Endothelial cell (in vitro differentiated cells): ENCODE results near the gene TSPAN9. TPM values are rescaled to one million over a fixed set of nuclear protein-coding genes. Genes with fewer than 3 reads are reported as not detected.

Source experiments
- DNase-seq: peaks from one replicate; pipeline ENCODE4 v3.0.0; 2021; ENCODE audit warnings: low spot score
- H3K27ac Mint-ChIP-seq: one replicate; pipeline ENCODE4 v1.8.0; 2021; ENCODE audit warnings: mixed read lengths, inconsistent platforms; ENCODE audit not compliant: unreplicated experiment
- H3K27me3 Mint-ChIP-seq: one replicate; pipeline ENCODE4 v1.8.0; 2021; ENCODE audit warnings: mild to moderate bottlenecking, moderate library complexity, mixed read lengths, inconsistent platforms; ENCODE audit not compliant: unreplicated experiment
- H3K36me3 Mint-ChIP-seq: one replicate; pipeline ENCODE4 v1.8.0; 2021; ENCODE audit warnings: mild to moderate bottlenecking, low read depth, mixed read lengths, inconsistent platforms; ENCODE audit not compliant: unreplicated experiment
- H3K4me1 Mint-ChIP-seq: one replicate; pipeline ENCODE4 v1.8.0; 2021; ENCODE audit warnings: mild to moderate bottlenecking, mixed read lengths, inconsistent platforms; ENCODE audit not compliant: unreplicated experiment
- H3K4me3 Mint-ChIP-seq: one replicate; pipeline ENCODE4 v1.8.0; 2021; ENCODE audit warnings: mild to moderate bottlenecking, mixed read lengths, inconsistent platforms; ENCODE audit not compliant: unreplicated experiment
- H3K9me3 Mint-ChIP-seq: one replicate; pipeline ENCODE4 v1.8.0; 2021; ENCODE audit warnings: mixed read lengths, inconsistent platforms; ENCODE audit not compliant: unreplicated experiment
- total RNA-seq: library from RNA; stranded (reverse); fragmentation: NEBNext Ultra II Directional; extraction: Animal tissue kit (Norgen Biotek cat#: 25700); gene quantifications from one replicate; pipeline ENCODE4 v1.2.1, GENCODE V29; 2021; ENCODE audit not compliant: unreplicated experiment
- TF ChIP-seq, protein P1 (sequence below): fragments of 200-600 bp; sonication (generic); IDR thresholded peaks from one replicate; pipeline ENCODE4 v1.5.0; 2021; ENCODE audit warnings: antibody characterized with exemption; ENCODE audit not compliant: unreplicated experiment

The TSPAN9 gene
- total RNA-seq, 1 donor from 2014 or later, result 116 TPM

DNA sequence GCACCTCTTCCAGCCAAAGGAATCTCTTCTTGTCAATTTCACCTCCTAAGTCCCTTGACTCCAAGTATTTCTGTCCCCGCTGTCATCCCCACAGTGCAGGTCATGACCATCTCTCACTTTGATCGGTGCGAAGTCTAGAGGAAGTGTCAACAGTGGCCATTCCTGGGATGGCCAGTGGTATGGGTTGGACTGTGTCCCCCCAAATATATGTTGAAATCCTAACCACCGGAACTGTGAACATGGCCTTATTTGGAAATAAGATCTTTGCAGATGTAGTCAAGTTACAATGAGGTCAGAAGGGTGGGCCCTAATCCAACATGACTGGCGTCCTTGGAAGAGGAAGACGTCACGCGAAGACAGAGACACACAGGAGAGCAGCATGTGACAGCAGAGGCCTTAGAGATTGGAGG, 257.9 kb downstream of the TSPAN9 start:
- TF ChIP-seq, protein P1, sequence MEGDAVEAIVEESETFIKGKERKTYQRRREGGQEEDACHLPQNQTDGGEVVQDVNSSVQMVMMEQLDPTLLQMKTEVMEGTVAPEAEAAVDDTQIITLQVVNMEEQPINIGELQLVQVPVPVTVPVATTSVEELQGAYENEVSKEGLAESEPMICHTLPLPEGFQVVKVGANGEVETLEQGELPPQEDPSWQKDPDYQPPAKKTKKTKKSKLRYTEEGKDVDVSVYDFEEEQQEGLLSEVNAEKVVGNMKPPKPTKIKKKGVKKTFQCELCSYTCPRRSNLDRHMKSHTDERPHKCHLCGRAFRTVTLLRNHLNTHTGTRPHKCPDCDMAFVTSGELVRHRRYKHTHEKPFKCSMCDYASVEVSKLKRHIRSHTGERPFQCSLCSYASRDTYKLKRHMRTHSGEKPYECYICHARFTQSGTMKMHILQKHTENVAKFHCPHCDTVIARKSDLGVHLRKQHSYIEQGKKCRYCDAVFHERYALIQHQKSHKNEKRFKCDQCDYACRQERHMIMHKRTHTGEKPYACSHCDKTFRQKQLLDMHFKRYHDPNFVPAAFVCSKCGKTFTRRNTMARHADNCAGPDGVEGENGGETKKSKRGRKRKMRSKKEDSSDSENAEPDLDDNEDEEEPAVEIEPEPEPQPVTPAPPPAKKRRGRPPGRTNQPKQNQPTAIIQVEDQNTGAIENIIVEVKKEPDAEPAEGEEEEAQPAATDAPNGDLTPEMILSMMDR, result no peak
- H3K4me3 Mint-ChIP-seq, result no peak overlapping the region
- H3K27ac Mint-ChIP-seq, result no peak overlapping the region
- H3K27me3 Mint-ChIP-seq, result peaks cover 4% of the 10 kb centered on the region
- H3K4me1 Mint-ChIP-seq, result no peaks in the 10 kb centered on the region
- no peak for DNase-seq
- H3K36me3 Mint-ChIP-seq, result no peaks in the 10 kb centered on the region
- no peaks in the 10 kb centered on the region for H3K9me3 Mint-ChIP-seq

Other genes starting within 250 kb of the TSPAN9 start
- 0.13 TPM for gene NRIP2, start 242.3 kb upstream of the TSPAN9 start, total RNA-seq
- not detected for gene TEX52, start 220.3 kb upstream of the TSPAN9 start, total RNA-seq
- gene FOXM1, start 200.2 kb upstream of the TSPAN9 start, total RNA-seq, result 24.3 TPM
- 27.7 TPM for gene RHNO1, start 200.2 kb upstream of the TSPAN9 start, total RNA-seq
- 49.4 TPM for gene TULP3, start 186.5 kb upstream of the TSPAN9 start, total RNA-seq
- gene TEAD4, start 118.0 kb upstream of the TSPAN9 start, total RNA-seq, result 120 TPM